ENCODE measurements around the gene NCOR1.
A peak's percentile ranks its signal among the peaks of the same experiment; 100 is the strongest.

NCOR1 gene

GRCh38 chr17:16108871-16109270 is 106.5 kb downstream of the NCOR1 start:
- peaks cover 0 to 3% of the 10 kb centered on the region in 2 donors for H3K4me1 Mint-ChIP-seq
- no peaks in the 10 kb centered on the region for H3K27me3 Mint-ChIP-seq
- no peak overlapping the region for H3K4me3 Mint-ChIP-seq
- no peaks in the 10 kb centered on the region for H3K9me3 Mint-ChIP-seq
- peaks cover 34 to 36% of the 10 kb centered on the region in 2 donors for H3K36me3 Mint-ChIP-seq
- DNase-seq (no peak), ATAC-seq (replicated peaks) (no peak)
- H3K27ac Mint-ChIP-seq, result no peak overlapping the region

GRCh38 chr17:16108386-16108785 is 106.9 kb downstream of the NCOR1 start:
- no peaks in the 10 kb centered on the region for H3K9me3 Mint-ChIP-seq
- DNase-seq (no peak), ATAC-seq (replicated peaks) (no peak)
- H3K4me3 Mint-ChIP-seq, result no peak overlapping the region
- peaks cover 30 to 36% of the 10 kb centered on the region in 2 donors for H3K36me3 Mint-ChIP-seq
- H3K4me1 Mint-ChIP-seq, result peaks cover 0 to 3% of the 10 kb centered on the region in 2 donors
- no peaks in the 10 kb centered on the region for H3K27me3 Mint-ChIP-seq
- H3K27ac Mint-ChIP-seq, result no peak overlapping the region

GRCh38 chr17:16107165-16107770 is 108.1 kb downstream of the NCOR1 start:
- peaks cover 0 to 3% of the 10 kb centered on the region in 2 donors for H3K4me1 Mint-ChIP-seq
- H3K27me3 Mint-ChIP-seq, result no peaks in the 10 kb centered on the region
- no peak overlapping the region for H3K4me3 Mint-ChIP-seq
- no peaks in the 10 kb centered on the region for H3K9me3 Mint-ChIP-seq
- DNase-seq (no peak), ATAC-seq (replicated peaks) (no peak)
- peak overlapping the region; percentile 31 for H3K27ac Mint-ChIP-seq
- peaks cover 32 to 38% of the 10 kb centered on the region in 2 donors for H3K36me3 Mint-ChIP-seq

GRCh38 chr17:16106161-16106891 is 109.0 kb downstream of the NCOR1 start:
- H3K4me1 Mint-ChIP-seq, result peaks cover 2 to 3% of the 10 kb centered on the region in 2 donors
- DNase-seq (no peak), ATAC-seq (replicated peaks) (no peak)
- no peaks in the 10 kb centered on the region for H3K27me3 Mint-ChIP-seq
- H3K27ac Mint-ChIP-seq, result peak overlapping the region; percentile 43
- H3K4me3 Mint-ChIP-seq, result no peak overlapping the region
- no peaks in the 10 kb centered on the region for H3K9me3 Mint-ChIP-seq
- peaks cover 33 to 41% of the 10 kb centered on the region in 2 donors for H3K36me3 Mint-ChIP-seq

GRCh38 chr17:16104189-16104588 is 111.1 kb downstream of the NCOR1 start:
- H3K27ac Mint-ChIP-seq, result no peak overlapping the region
- peaks cover 31 to 38% of the 10 kb centered on the region in 2 donors for H3K36me3 Mint-ChIP-seq
- peaks cover 3 to 6% of the 10 kb centered on the region in 2 donors for H3K4me1 Mint-ChIP-seq
- H3K27me3 Mint-ChIP-seq, result no peaks in the 10 kb centered on the region
- no peaks in the 10 kb centered on the region for H3K9me3 Mint-ChIP-seq
- no peak overlapping the region for H3K4me3 Mint-ChIP-seq
- DNase-seq (no peak), ATAC-seq (replicated peaks) (no peak)

- Mint-ChIP-seq H3K4me1 (peaks cover 0 to 6% of the 10 kb centered on the region in 2 donors), H3K27ac (peak overlapping the region; percentile 32), H3K27me3 (no peaks in the 10 kb centered on the region), H3K4me3 (no peak overlapping the region), H3K36me3 (peaks cover 30 to 50% of the 10 kb centered on the region in 2 donors), H3K9me3 (no peaks in the 10 kb centered on the region)
- ATAC-seq (replicated peaks), result no peak
- no peak for DNase-seq
These were observed 113.9 kb downstream of the NCOR1 start for GRCh38 chr17:16101440-16101839.

GRCh38 chr17:16100737-16101400 is 114.5 kb downstream of the NCOR1 start:
- Mint-ChIP-seq H3K4me1 (peaks cover 0 to 6% of the 10 kb centered on the region in 2 donors), H3K27me3 (no peaks in the 10 kb centered on the region), H3K27ac (peak overlapping the region; percentile 32), H3K9me3 (no peaks in the 10 kb centered on the region), H3K36me3 (peaks cover 32 to 53% of the 10 kb centered on the region in 2 donors), H3K4me3 (no peak overlapping the region)
- DNase-seq (no peak), ATAC-seq (replicated peaks) (no peak)

- ATAC-seq (replicated peaks) (no peak), DNase-seq (no peak)
- H3K9me3 Mint-ChIP-seq, result peaks cover 0 to 2% of the 10 kb centered on the region in 2 donors
- H3K36me3 Mint-ChIP-seq, result peaks cover 26 to 35% of the 10 kb centered on the region in 2 donors
- H3K4me1 Mint-ChIP-seq, result peaks cover 4 to 9% of the 10 kb centered on the region in 2 donors
- H3K27ac Mint-ChIP-seq, result no peak overlapping the region
- H3K27me3 Mint-ChIP-seq, result no peaks in the 10 kb centered on the region
- no peak overlapping the region for H3K4me3 Mint-ChIP-seq
These were observed 123.6 kb downstream of the NCOR1 start for GRCh38 chr17:16091773-16092172.

GRCh38 chr17:16086957-16087356 is 128.4 kb downstream of the NCOR1 start:
- no peak overlapping the region for H3K4me3 Mint-ChIP-seq
- no peaks in the 10 kb centered on the region for H3K27me3 Mint-ChIP-seq
- H3K27ac Mint-ChIP-seq, result no peak overlapping the region
- peaks cover 0 to 6% of the 10 kb centered on the region in 2 donors for H3K4me1 Mint-ChIP-seq
- DNase-seq (no peak), ATAC-seq (replicated peaks) (no peak)
- no peaks in the 10 kb centered on the region for H3K9me3 Mint-ChIP-seq
- peaks cover 31 to 49% of the 10 kb centered on the region in 2 donors for H3K36me3 Mint-ChIP-seq

- ATAC-seq (replicated peaks) (no peak), DNase-seq (no peak)
- H3K27ac Mint-ChIP-seq, result no peak overlapping the region
- peaks cover 35 to 57% of the 10 kb centered on the region in 2 donors for H3K36me3 Mint-ChIP-seq
- no peak overlapping the region for H3K4me3 Mint-ChIP-seq
- peaks cover 0 to 6% of the 10 kb centered on the region in 2 donors for H3K4me1 Mint-ChIP-seq
- no peaks in the 10 kb centered on the region for H3K27me3 Mint-ChIP-seq
- H3K9me3 Mint-ChIP-seq, result no peaks in the 10 kb centered on the region
These were observed 130.2 kb downstream of the NCOR1 start for GRCh38 chr17:16085066-16085699.

- Mint-ChIP-seq H3K27ac (no peak overlapping the region), H3K9me3 (no peaks in the 10 kb centered on the region), H3K27me3 (no peaks in the 10 kb centered on the region), H3K36me3 (peaks cover 44 to 70% of the 10 kb centered on the region in 2 donors), H3K4me1 (peaks cover 0 to 6% of the 10 kb centered on the region in 2 donors), H3K4me3 (no peak overlapping the region)
- ATAC-seq (replicated peaks) (no peak), DNase-seq (no peak)
These were observed 132.1 kb downstream of the NCOR1 start for GRCh38 chr17:16083223-16083622.

GRCh38 chr17:16081507-16082087 is 133.7 kb downstream of the NCOR1 start:
- no peak overlapping the region for H3K27ac Mint-ChIP-seq
- H3K27me3 Mint-ChIP-seq, result no peaks in the 10 kb centered on the region
- peaks cover 46 to 76% of the 10 kb centered on the region in 2 donors for H3K36me3 Mint-ChIP-seq
- no peak overlapping the region for H3K4me3 Mint-ChIP-seq
- DNase-seq (no peak), ATAC-seq (replicated peaks) (no peak)
- H3K9me3 Mint-ChIP-seq, result no peaks in the 10 kb centered on the region
- peaks cover 0 to under 1% of the 10 kb centered on the region in 2 donors for H3K4me1 Mint-ChIP-seq

- H3K36me3 Mint-ChIP-seq, result peaks cover 46 to 80% of the 10 kb centered on the region in 2 donors
These were observed 135.0 kb downstream of the NCOR1 start for GRCh38 chr17:16080366-16080765.

GRCh38 chr17:16075949-16076348 is 139.4 kb downstream of the NCOR1 start:
- Mint-ChIP-seq H3K4me1 (no peaks in the 10 kb centered on the region), H3K4me3 (no peak overlapping the region), H3K9me3 (no peaks in the 10 kb centered on the region), H3K36me3 (peaks cover 38 to 63% of the 10 kb centered on the region in 2 donors), H3K27ac (no peak overlapping the region), H3K27me3 (no peaks in the 10 kb centered on the region)
- DNase-seq, result no peak
- no peak for ATAC-seq (replicated peaks)

More at GRCh38 chr17:16080366-16080765, 135.0 kb downstream of the NCOR1 start:
- no peak overlapping the region for H3K27ac Mint-ChIP-seq
- H3K4me1 Mint-ChIP-seq, result no peaks in the 10 kb centered on the region
- DNase-seq (no peak), ATAC-seq (replicated peaks) (no peak)
- H3K4me3 Mint-ChIP-seq, result no peak overlapping the region
- no peaks in the 10 kb centered on the region for H3K27me3 Mint-ChIP-seq
- no peaks in the 10 kb centered on the region for H3K9me3 Mint-ChIP-seq
